ENCODE data around the gene UTF1.

The UTF1 gene

DNA sequence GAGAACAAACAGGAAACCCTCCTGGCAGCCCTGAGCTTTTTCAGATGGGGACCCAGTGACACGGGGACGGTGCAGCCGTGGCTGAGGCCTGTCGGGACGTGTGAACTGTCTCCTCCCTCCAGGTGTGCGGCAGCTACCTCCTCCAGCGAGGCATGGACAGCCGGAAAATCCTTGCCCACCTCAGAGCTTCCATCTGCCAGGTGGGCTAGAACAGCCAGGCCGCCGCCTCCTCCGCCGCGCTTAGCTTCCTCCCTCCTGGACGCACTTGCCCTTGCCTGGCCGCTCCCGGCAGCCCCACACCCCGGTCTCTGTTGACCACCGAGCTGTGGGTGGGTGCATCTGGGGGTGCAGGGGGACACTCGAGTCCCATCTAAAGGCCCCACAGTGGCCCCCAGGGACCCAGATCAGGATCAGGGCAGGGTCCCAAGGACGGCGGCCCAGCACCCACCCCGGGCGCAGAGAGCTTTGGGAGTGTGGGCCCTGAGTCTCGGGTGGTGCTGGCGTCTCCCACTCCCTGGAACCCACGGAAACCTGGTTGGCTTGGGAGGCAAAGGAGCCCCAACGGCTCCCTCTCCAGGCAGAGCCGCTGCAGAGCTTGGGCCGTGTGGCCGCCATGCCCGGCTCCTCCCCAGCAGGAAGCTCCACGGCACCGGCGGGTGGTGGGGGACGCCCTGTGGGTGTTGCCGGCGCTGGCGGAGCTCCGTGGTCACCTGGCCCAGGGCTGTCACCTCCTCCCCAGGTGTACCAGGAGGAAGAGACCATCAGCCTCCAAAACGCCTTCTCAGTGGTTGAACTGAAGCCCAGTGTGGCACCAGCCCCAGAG is 32.9 kb upstream of the UTF1 start:
- TF ChIP-seq CTCF (IDR thresholded peaks at IDR 0.05) = no peak
- no peak overlapping the region for H3K27ac ChIP-seq
- peaks cover 0 to 41% of the 10 kb centered on the region in 2 donors for H3K27me3 ChIP-seq
- no peak overlapping the region for H3K4me3 ChIP-seq
- no peaks in the 10 kb centered on the region for H3K36me3 ChIP-seq
- H3K9me3 ChIP-seq = peaks cover 0 to 21% (median 0%) of the 10 kb centered on the region in 3 donors
- H3K4me1 ChIP-seq = no peaks in the 10 kb centered on the region
- DNase-seq = no peak
- intact Hi-C loops (cut with DNase I; ENCODE audit: low total_unique reads) = no loop called here

DNA sequence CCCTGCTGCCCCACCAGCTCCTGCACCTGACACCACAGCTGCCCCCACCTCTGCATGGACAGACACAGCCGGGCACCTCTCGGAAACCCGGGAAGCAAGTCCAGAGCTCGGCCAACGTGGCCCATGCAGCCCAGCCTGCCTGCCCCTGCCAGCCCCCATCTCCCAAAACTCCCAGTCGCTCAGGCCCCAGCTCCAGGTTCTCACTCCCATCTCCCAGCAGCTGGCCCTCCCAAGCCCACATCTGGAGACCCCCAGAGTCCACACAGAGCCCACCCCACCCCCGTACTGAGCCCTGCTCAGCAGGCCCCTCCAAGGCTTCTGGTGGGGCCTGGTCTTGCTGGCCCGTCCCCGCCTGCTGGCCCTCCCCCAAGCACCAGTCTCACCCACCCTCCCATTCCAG is 32.2 kb upstream of the UTF1 start:
- TF ChIP-seq CTCF (IDR thresholded peaks at IDR 0.05) = no peak
- DNase-seq = no peak
- intact Hi-C loops (cut with DNase I; ENCODE audit: low total_unique reads) = no loop called here
- H3K9me3 ChIP-seq = peaks cover 0 to 21% (median 0%) of the 10 kb centered on the region in 3 donors
- H3K27me3 ChIP-seq = peaks cover 0 to 41% of the 10 kb centered on the region in 2 donors
- H3K4me1 ChIP-seq = no peaks in the 10 kb centered on the region
- no peaks in the 10 kb centered on the region for H3K36me3 ChIP-seq
- no peak overlapping the region for H3K27ac ChIP-seq
- H3K4me3 ChIP-seq = no peak overlapping the region

DNA sequence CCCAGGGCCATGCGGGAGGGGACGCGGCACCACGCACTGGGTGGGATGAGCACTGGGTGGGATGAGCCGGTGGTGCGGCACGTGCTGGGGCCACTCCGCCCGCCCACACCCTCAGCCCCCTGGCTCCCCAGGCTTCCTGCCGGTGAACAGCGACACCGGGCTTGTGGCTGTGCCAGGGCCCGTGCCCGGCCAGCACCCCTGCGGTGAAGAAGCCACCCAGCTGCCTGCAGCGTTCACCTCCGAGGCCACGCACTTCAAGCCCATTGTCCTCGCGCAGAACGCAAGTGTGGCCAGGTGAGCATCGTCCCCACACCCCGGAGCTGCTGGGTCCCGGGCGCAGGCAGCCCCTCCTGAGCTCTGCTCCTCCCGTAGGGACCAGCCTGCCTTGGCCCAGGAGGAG is 31.8 kb upstream of the UTF1 start:
- Histone ChIP-seq H3K4me1 (no peaks in the 10 kb centered on the region), H3K27me3 (peaks cover 0 to 41% of the 10 kb centered on the region in 2 donors), H3K36me3 (no peaks in the 10 kb centered on the region), H3K27ac (no peak overlapping the region), H3K9me3 (peaks cover 0 to 21% (median 0%) of the 10 kb centered on the region in 3 donors), H3K4me3 (no peak overlapping the region)
- TF ChIP-seq CTCF (IDR thresholded peaks at IDR 0.05) = no peak
- no peak for DNase-seq
- intact Hi-C loops (cut with DNase I; ENCODE audit: low total_unique reads) = no loop called here

DNA sequence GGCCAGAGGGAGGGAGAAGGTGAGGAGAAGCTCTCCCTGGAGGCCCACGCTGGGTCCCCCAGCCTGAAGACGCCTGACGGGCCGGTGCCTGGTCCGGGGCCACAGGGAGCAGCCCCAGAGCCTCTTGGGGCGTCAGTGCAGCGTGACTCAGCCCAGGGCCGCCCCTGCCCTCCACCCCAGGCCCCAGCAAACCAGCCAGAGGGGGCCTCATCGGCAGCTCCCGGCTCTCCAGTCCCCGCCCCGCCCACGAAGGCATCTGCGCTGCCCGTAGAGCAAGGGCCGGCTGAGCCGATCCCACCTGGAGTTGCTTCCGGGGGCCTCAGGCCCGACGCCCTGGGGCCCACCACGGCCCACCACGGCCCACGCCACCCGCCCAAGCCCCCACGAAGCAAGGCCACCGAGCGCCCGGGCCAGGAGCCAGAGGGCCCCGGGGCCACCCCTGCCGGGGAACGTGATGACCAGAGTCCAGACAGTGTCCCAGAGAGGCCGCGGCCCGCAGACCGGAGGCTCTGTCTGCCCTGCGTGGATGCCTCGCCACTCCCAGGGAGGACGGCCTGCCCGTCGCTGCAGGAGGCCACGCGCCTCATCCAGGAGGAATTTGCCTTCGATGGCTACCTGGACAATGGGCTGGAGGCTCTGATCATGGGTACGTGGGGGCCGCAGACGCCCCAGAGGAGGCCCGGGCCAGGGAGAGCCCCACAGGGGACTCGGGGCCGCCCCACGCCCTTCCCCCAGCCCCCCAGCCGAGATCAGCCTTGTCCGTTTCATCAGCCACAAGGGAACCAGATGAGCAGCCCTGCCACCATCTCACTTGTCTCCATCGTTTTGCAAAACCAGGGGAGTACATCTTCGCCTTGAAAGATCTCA is 31.2 kb upstream of the UTF1 start:
- TF ChIP-seq CTCF (IDR thresholded peaks at IDR 0.05) = no peak
- DNase-seq = no peak
- Histone ChIP-seq H3K4me3 (no peak overlapping the region), H3K27me3 (peaks cover 0 to 41% of the 10 kb centered on the region in 2 donors), H3K9me3 (peaks cover 0 to 18% (median 0%) of the 10 kb centered on the region in 3 donors), H3K4me1 (no peaks in the 10 kb centered on the region), H3K27ac (no peak overlapping the region), H3K36me3 (no peaks in the 10 kb centered on the region)
- intact Hi-C loops (cut with DNase I; ENCODE audit: low total_unique reads) = no loop called here

GRCh38 chr10:133199488-133199885 is 30.5 kb upstream of the UTF1 start:
- Histone ChIP-seq H3K27me3 (peaks cover 0 to 41% of the 10 kb centered on the region in 2 donors), H3K4me1 (no peaks in the 10 kb centered on the region), H3K36me3 (no peaks in the 10 kb centered on the region), H3K27ac (no peak overlapping the region), H3K9me3 (peaks cover 0 to 12% (median 0%) of the 10 kb centered on the region in 3 donors), H3K4me3 (no peak overlapping the region)
- TF ChIP-seq CTCF (IDR thresholded peaks at IDR 0.05) = no peak
- DNase-seq = no peak
- intact Hi-C loops (cut with DNase I; ENCODE audit: low total_unique reads) = no loop called here
